AG10803 (cell line): ENCODE measurements around the gene ITGA3.

Source experiments
- DNase-seq: peaks from one replicate; pipeline ENCODE4 v3.0.0; 2010; ENCODE audit warnings: low read depth
- H3K4me3 ChIP-seq: 2 replicates; pipeline ENCODE4 v1.5.1; 2011; ENCODE audit warnings: mild to moderate bottlenecking, low read length, control low read depth
- TF ChIP-seq, protein P1 (sequence below): conservative IDR thresholded peaks from 2 replicates; pipeline ENCODE4 v1.5.1; 2011; ENCODE audit warnings: mild to moderate bottlenecking, low read length, control low read depth, inconsistent platforms

ITGA3 gene

DNA sequence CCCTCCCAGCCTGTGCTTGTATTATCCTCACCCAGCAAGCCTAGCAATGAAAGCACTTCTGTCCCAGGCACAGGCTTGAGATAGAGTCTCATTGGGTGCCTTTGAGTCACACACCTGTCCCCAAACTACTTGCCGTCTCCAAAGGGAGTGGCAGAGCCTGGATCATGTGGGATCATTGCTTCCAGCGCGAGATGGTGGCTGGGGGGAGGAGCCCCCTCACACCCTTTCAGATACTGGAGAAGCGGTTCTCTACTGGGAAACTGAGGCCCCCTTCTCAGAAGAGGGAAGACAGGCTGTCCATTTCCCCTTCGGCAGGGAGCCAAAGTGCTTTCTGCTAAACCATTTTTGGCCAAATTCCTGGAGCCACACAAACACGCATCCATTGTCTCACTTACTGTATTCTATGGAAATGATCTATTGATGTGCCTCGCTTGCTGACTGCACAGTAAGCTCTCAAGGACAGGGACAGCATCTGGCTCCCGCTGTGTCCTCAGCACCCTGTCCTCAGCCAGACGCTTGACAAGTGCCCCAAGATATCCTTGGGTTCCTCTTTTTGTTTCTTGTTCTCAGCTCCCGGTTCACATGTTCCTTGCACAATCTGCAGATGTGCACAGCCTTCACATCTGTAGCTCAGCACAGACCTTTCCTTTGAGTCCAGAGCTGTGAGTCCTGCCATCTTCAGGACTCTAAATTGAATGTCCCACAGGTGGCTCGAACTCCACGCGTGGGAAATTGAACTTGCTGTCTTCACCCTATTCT lies 34.9 kb upstream of the ITGA3 start:
- no peak overlapping the region for H3K4me3 ChIP-seq
- DNase-seq = no peak
- TF ChIP-seq, protein P1, sequence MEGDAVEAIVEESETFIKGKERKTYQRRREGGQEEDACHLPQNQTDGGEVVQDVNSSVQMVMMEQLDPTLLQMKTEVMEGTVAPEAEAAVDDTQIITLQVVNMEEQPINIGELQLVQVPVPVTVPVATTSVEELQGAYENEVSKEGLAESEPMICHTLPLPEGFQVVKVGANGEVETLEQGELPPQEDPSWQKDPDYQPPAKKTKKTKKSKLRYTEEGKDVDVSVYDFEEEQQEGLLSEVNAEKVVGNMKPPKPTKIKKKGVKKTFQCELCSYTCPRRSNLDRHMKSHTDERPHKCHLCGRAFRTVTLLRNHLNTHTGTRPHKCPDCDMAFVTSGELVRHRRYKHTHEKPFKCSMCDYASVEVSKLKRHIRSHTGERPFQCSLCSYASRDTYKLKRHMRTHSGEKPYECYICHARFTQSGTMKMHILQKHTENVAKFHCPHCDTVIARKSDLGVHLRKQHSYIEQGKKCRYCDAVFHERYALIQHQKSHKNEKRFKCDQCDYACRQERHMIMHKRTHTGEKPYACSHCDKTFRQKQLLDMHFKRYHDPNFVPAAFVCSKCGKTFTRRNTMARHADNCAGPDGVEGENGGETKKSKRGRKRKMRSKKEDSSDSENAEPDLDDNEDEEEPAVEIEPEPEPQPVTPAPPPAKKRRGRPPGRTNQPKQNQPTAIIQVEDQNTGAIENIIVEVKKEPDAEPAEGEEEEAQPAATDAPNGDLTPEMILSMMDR = no peak

DNA sequence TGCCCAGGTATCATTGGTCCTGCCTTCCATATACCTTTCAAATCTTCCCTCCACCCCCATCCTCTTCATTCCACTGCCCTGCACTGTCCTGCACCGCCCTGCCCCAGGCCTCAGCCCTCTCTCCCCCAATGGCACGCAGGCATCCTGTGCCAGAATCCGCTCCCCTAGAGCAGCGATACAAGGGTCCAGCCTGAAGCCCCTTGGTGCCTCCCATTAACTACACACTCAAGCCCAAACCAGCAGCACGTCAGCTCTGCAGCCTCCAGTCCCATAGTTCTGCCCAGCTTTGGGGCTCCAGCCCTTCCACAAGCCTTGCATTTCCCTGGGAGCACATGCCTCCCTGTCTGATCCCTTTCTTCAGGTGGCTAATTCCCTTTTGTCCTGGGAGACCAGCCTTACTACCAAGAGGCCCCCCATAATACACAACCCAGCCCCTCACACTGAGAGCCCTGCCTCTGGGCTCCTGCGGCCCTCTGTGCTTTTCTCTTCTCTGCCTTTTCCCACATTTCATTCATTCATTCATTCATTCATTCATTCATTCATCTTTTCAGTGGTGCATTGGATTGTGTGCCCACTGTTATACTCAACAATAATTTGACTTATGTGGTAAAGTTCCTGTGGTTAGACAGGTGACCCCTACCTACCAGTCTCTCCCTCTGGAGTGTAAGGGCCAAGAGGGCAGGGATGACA lies 34.1 kb upstream of the ITGA3 start:
- TF ChIP-seq, protein P1 = no peak
- DNase-seq = no peak

DNA sequence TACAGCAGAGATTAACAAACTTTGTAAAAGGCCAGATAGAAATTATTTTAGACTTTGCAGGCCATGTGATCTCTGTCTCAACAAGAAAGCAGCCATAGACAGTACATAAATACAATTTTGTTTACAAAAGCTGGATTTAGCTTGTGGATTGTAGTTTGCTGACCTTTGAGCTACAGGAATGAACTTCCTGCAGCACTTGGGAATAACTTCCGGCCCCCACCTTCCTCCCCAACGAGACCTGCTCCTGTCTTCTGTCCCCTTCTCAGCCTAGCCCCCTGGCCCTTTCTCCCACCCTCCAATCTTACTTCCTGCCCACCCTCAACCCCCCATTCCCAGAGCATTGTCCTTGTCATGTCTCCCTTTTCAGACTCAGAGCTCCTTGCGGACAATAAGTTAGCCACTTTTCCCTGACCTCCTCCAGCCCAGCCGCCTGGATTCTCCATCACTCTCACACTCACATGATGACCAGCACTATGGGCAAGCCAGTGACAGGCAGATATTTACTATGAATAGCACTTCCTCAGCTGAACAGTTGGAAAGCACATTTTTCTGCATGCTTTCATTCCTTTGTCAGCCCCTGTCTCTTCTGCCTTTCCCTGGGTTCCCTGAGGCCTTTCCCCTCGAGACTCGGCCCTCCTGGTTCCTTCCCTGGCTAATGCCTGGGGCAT lies 33.3 kb upstream of the ITGA3 start:
- no peak for DNase-seq
- H3K4me3 ChIP-seq = no peak overlapping the region
- TF ChIP-seq, protein P1 = no peak

More for the DNA sequence above, 34.1 kb upstream of the ITGA3 start:
- no peak overlapping the region for H3K4me3 ChIP-seq

DNA sequence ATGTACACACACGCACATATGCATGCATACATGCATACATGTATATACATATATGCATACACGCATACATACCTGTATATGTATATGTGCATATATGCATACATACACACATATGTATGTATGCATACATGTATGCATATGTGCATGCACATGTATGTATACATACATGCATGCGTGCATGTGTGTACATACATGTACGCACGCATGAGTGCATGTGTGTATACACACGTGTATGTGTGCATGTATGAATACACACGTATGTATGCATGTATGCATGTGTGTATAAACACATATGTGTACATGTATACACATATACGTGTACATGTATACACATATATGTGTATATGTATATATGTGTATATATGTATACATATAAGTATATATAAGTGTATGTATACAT lies 32.4 kb upstream of the ITGA3 start:
- TF ChIP-seq, protein P1 = no peak
- no peak for DNase-seq
- no peak overlapping the region for H3K4me3 ChIP-seq

DNA sequence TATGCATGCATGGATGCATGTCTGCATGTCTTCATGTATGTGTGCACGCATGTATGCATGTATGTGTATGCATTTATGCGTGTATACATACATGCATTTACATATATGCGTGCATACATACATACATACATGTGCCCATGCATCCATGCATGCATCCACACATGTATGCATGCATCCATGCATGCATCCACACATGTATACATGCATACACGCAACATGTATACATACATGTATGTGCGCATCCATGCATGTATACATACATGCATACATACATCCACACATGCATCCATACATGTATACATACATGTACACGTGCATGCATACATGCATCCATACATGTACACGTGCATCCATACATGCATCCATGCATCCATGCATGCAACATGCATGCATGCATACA lies 31.1 kb upstream of the ITGA3 start:
- DNase-seq = no peak
- H3K4me3 ChIP-seq = no peak overlapping the region
- TF ChIP-seq, protein P1 = no peak

DNA sequence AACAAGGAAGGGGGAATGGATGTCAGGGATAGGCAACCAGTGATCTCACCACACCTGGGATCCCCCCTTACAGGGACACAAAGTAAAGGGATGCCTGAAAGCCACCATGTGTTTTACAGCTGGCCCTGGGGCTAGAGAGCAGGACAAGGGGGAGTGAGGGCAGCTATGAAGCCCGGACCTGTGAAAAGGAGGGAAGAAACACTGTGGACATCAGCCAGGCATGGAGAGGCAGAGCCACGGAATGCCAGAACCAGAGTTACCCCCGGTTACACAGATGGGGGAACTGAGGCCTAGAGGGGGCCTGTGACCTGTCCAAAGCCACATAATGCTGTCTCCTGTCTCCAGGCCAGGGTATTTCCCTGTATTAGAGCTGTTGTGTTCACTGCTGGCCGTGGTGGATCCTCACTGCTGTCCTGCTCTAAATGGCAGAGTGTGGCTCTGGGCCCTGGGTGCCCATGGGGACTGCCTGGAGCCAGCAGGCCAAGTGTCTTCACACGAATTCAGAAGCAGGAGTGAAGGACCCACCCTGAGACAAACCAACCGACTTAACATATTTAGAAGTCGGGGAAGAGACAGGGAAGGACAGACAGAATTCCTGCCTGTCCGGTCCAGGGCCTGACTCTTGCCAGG lies 29.7 kb upstream of the ITGA3 start:
- no peak for DNase-seq
- TF ChIP-seq, protein P1 = no peak
- H3K4me3 ChIP-seq = no peak overlapping the region
